SIG-M5 treated with dmso at 0.1 percent for 504 hours (cell line): ENCODE measurements around the gene COL23A1.

Source experiments
- DNase-seq: peaks from one replicate; lab custom pipeline; 2025; ENCODE audit not compliant: unreplicated experiment; lab: John Stamatoyannopoulos, UW

The COL23A1 gene

GRCh38 chr5:178483620-178484019 is 106.6 kb downstream of the COL23A1 start:
- peak; percentile 96 for DNase-seq

GRCh38 chr5:178479261-178479660 is 110.9 kb downstream of the COL23A1 start:
- DNase-seq, result no peak

GRCh38 chr5:178478370-178478769 is 111.8 kb downstream of the COL23A1 start:
- no peak for DNase-seq

DNA sequence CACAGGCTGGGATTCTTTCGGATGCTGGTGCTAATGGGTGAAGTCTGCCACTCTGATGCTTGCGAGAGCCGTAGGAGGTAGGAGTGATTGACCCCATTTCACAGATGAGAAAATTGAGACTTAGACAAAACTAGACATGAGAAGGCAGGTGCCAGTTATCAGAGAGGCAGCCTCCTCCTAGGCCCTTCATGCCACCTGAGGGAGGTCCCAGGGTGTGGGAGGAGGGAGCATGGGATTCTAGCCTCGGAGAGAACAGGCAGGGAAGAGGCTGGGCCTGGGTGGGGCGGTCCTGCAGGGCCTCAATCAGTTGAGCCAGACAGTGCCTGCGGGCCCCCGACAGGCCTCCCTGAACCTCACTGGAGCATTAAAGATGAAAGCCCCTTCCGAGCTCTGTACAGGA is 112.4 kb downstream of the COL23A1 start:
- DNase-seq, result peak; percentile 74

DNA sequence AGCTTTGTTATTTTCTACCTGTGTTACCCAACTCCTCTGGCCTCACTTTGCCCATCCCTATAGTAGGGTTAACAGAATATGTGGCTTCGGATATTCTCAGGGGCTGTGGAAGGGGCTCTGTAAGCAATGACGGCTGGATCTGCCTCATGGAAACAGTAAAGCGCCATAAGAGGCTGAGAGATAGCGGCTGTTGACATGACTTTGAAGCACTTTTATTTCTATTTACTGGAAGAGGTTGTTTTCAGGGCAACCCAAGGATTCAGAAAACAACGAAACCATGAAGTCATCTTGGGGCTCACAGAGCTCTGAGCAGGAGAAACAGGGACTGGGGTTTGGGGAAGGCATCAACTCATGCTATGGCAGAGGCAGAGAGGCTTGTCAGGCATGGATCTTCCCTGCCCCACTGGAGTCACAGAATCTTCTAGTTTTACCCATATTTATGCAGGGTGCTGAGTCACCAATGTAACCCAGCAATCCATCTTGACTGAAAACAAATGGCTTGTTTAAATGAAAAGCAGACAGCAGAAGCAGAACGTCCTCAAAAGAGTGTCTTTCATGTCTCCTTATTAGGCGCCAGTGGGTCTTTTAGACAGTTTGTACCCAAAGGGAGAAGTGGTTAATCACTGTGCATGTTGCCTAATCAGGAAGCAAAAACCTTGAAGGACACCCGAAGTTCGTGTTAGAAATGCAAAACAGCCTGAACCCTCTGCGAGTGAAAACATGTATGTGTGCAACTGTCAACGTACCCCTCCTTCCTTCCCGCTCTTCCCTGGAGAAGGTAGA is 113.0 kb downstream of the COL23A1 start:
- peak; percentile 96 for DNase-seq

DNA sequence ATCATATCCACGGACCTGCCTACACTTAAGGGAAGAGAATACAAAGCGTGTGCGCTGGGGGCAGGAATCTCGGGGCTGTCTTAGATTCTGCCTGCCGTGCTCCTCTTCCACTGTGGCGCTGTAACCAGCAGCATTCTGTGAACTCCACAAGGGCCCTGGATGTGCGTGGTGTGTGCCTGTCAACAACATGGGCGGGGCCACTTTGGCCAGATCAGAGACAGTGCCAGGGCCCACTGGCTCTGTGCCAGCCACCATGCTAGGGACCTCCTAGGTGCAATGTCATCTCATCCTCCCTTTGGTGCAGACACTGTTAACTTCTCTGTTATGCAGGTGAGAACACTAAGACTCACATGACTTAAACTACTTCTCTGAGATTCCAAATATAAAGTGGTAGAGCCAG is 113.7 kb downstream of the COL23A1 start:
- DNase-seq, result no peak

GRCh38 chr5:178475422-178475821 is 114.8 kb downstream of the COL23A1 start:
- no peak for DNase-seq

DNA sequence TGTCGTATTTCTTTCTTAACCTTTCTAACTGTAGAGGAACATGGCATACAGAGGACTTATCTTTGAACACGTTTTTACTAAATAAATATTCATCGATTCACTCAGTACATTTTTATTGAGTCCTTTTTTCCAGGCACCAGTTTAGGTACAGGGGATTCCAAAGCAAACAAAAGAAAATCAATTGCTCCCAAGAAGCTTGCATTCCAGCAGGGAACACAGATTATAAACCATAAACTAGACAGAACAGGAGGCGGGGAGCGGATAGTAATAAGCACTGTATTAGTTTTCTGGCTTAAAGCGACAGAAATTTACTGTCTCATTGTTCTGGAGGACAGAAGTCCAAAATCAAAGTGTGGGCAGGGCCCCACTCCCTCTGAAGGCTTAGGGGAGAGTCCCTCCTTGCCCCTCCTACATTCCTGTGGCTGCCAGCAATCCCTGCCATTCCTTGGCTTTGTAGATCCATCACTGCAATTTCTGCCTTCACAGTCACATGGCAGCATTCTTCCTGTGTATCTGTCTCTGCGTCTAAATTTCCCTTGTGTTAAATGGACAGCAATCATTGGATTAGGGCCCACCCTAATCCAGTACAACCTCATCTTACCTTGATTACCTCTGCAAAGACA is 115.5 kb downstream of the COL23A1 start:
- no peak for DNase-seq

GRCh38 chr5:178473854-178474253 is 116.3 kb downstream of the COL23A1 start:
- no peak for DNase-seq

GRCh38 chr5:178472138-178472537 is 118.1 kb downstream of the COL23A1 start:
- no peak for DNase-seq

DNA sequence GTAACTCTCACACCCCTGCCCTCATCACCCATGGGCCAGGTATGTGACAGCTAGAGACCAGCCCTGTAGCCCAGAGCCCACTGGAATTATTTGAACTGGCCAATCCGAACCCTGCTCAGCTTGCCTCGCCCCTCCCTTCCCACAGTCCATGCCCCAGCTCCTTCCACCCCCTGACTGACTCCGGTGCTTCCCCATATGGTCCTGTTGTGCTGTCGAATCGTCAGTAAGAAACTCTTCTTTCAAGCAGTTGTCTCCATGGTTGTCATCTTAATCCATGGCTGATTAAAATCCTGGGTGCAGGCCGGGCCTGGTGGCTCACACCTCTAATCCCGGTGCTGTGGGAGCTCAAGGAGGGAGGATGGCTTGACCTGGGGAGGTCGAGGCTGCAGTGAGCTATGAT is 118.5 kb downstream of the COL23A1 start:
- DNase-seq, result no peak

DNA sequence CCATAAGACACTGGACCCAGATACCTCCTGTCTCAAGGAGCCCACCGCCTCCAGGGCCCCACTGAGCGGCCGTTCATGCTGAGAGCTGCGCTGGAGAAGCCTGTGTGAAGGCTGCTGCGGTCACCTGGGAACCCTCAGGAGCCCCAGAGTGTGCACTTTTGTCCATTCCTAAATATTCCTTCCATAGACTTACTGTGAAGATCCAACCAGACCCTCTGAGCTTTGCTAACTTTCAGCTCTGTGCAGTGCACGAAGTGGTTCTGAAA is 119.5 kb downstream of the COL23A1 start:
- DNase-seq, result no peak

GRCh38 chr5:178469975-178470759 is 120.0 kb downstream of the COL23A1 start:
- DNase-seq, result no peak

GRCh38 chr5:178469011-178469974 is 120.9 kb downstream of the COL23A1 start:
- DNase-seq, result no peak

DNA sequence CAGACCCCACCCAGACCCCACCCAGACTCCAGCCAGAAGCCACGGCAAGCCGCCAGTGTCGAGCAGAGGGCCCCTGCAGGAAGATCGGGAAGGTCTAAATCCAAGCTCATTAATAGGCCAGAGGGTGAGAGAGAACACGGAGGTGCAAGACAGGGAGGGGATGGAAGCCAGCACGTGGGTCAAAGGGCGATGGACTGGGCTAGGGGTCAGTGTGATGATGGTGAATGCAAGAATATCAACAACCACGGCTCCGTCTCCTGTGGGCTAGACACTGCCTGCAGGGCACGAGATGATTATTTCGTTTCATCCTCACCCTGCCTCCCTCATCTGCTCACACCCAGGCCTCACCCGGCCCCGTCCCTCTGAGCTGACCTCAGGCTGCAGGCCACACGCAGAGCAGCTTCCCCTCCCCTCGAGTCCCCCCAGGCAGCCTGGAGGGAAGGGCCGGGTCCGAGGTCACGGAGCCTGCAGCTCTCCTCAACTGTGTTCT is 122.0 kb downstream of the COL23A1 start:
- DNase-seq, result peak; percentile 58

DNA sequence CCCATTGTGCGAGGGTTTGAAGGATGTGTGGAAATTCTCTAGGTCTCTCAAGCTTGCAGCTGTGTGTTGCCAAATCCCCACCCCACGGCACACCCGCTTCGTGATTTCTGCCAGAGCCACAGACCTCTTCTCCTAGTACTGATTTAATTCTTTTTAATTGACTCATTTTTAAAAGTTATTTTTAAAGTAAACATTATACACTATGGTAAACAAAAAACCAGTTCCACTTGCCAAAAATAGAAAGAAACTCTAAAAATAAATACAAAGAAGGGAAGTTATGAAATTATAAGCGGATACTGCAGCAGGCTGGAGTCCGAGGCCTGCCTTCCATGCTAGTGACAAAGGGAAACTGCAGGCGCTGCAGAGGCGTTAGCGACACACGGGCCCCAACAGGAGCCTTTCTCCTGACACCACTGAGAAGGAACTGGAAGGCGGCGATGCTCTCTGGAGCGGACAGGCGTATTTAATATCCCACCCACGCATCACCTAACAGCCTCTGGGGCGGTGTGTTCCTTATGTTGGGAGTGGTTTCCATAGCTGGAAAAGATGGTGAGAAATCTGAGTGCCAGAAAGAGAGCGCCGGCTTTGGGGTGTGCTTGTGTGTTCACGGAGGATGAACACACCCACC is 122.5 kb downstream of the COL23A1 start:
- peak; percentile 97 for DNase-seq

- DNase-seq, result no peak
These were observed 123.0 kb downstream of the COL23A1 start for GRCh38 chr5:178467205-178467567.

GRCh38 chr5:178466342-178466741 is 123.9 kb downstream of the COL23A1 start:
- no peak for DNase-seq

- DNase-seq, result no peak
These were observed 124.3 kb downstream of the COL23A1 start for GRCh38 chr5:178465861-178466288.

DNA sequence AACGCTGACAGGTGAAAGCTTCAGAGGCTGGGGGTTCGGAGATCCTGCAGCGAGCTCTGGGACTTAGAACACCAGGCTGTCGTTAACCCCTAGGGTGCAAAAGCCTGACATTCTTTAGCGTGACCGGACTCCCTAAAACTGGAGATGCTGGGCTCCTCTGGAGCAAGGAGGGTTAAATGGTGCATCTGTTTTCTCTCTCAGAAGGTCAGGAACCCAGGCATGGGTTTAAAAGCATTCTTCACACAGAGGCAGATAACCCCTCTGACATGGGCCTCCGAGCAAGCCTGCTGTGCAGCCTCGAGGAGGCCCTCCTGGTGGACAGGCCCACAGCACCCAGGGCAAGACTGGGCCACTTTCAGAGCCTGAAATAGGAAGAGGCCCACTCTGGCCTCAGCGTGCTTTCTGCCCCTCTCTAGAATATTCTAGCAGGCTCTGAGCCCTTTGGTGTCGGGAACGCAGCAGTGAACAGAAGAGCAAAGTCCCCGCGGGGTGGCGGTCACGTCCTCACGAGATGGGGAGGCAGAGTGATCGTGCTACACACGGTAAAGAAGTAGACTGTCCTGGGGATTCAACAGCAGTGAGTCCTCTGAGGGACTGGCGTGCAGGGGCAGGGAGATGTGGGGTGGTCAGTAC is 124.8 kb downstream of the COL23A1 start:
- DNase-seq, result no peak
